Gastrocnemius medialis (tissue), 4 donors: ENCODE results near the gene TRAF2. TPM values are rescaled to one million over a fixed set of nuclear protein-coding genes. Genes with fewer than 3 reads are reported as not detected.

Source experiments
- ATAC-seq, 2 donors: fragments of 150-250 bp; one replicate each; pipeline ENCODE4 v1.9.1; 2016
- DNase-seq, 2 donors: peaks; one replicate each; pipeline ENCODE4 v3.0.0-alpha.2; 2019
- H3K27ac ChIP-seq, 4 donors: fragments of 200-600 bp; sonication (generic); 1 replicate in 1 of 4; 2 replicates in 3 of 4; pipeline ENCODE4 v1.5.1; 2016 to 2018; ENCODE audit warnings: mild to moderate bottlenecking in 2 of 4, moderate library complexity in 1 of 4
- H3K27me3 ChIP-seq, 3 donors: fragments of 200-600 bp; sonication (generic) in 2 of 3; 1 replicate in 1 of 3; 2 replicates in 2 of 3; pipeline versions ENCODE4 v1.5.1 to v1.6.0; 2016 to 2019; ENCODE audit warnings: mild to moderate bottlenecking in 1 of 3, moderate library complexity in 1 of 3
- H3K36me3 ChIP-seq, 2 donors: fragments of 200-600 bp; sonication (generic) in 1 of 2; one replicate each; pipeline ENCODE4 v1.5.1; 2017 to 2018
- H3K4me1 ChIP-seq, 2 donors: fragments of 200-600 bp; sonication (generic) in 1 of 2; one replicate each; pipeline ENCODE4 v1.5.1; 2016 to 2017; ENCODE audit warnings: mild to moderate bottlenecking in 2 of 2
- H3K4me3 ChIP-seq, 4 donors: fragments of 200-600 bp; sonication (generic) in 3 of 4; 1 replicate in 1 of 4; 2 replicates in 3 of 4; pipeline ENCODE4 v1.5.1; 2016 to 2019; ENCODE audit warnings: mild to moderate bottlenecking in 2 of 4
- H3K9me3 ChIP-seq, 3 donors: fragments of 200-600 bp; sonication (generic) in 2 of 3; 1 replicate in 1 of 3; 2 replicates in 2 of 3; pipeline ENCODE4 v1.5.1; 2016 to 2019
- POLR2A ChIP-seq, 2 donors: fragments of 450-650 bp; IDR thresholded peaks; one replicate each; pipeline ENCODE4 v1.6.1; 2017; ENCODE audit warnings: antibody characterized with exemption in 2 of 2, mild to moderate bottlenecking in 2 of 2, moderate library complexity in 2 of 2
- in situ Hi-C, 4 donors: fragments of 200-750 bp; cut with MboI; loops; one replicate each; pipeline versions ENCODE4 v1.15.0 to v1.8.0; 2017; ENCODE audit warnings: low sequenced_read_pairs in 4 of 4
- intact Hi-C: fragments of 100-400 bp; cut with DNase I; formaldehyde crosslinking; loops from one replicate; pipeline ENCODE4 v1.15.1; 2023; ENCODE audit warnings: low total_unique reads
- total RNA-seq, 4 donors: library from RNA; depleted of rRNA; stranded (reverse); fragments of >200 nt; gene quantifications; one replicate each; pipeline versions ENCODE4 v1.1.0 to v1.2.3, GENCODE V29; 2016
- TF ChIP-seq, protein P1 (sequence below), 5 experiments: fragments of 450-650 bp in 3 of 5; fragments of 200-600 bp in 2 of 5; sonication (generic) in 2 of 5; IDR thresholded peaks in 4 of 5; conservative IDR thresholded peaks in 1 of 5; 1 replicate in 4 of 5; 2 replicates in 1 of 5; pipeline ENCODE4 v1.5.1; 2016 to 2019; ENCODE audit warnings: antibody characterized with exemption in 5 of 5, mild to moderate bottlenecking in 3 of 5, moderate library complexity in 3 of 5

Gene TRAF2
- total RNA-seq, 4 donors from 2014 or later: 3.5 to 6.6 (median 4.8) TPM

DNA sequence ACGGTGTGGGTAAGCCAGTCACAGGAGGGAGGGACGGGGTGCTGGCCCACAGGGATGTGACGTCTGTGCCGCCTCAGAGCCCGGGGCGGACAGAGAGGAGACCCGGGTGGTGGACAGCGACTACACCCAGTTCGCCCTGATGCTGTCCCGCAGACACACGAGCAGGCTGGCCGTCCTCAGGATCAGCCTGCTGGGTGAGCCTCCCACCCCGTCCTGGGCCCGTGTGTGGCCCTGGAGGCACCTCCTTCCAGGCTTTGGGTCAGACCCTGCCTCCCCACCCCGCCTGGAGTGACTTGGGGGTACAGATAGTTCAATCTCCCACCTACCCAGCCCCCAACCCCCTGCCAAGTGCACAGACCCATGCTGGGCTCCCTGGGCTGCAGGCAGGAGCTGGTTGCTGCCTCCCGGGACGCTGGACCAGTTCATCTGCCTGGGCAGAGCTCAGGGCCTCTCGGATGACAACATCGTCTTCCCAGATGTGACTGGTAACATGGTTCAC lies 67.5 kb downstream of the TRAF2 start:
- ATAC-seq: no peak
- intact Hi-C loops: no loop called here
- DNase-seq: no peak

DNA sequence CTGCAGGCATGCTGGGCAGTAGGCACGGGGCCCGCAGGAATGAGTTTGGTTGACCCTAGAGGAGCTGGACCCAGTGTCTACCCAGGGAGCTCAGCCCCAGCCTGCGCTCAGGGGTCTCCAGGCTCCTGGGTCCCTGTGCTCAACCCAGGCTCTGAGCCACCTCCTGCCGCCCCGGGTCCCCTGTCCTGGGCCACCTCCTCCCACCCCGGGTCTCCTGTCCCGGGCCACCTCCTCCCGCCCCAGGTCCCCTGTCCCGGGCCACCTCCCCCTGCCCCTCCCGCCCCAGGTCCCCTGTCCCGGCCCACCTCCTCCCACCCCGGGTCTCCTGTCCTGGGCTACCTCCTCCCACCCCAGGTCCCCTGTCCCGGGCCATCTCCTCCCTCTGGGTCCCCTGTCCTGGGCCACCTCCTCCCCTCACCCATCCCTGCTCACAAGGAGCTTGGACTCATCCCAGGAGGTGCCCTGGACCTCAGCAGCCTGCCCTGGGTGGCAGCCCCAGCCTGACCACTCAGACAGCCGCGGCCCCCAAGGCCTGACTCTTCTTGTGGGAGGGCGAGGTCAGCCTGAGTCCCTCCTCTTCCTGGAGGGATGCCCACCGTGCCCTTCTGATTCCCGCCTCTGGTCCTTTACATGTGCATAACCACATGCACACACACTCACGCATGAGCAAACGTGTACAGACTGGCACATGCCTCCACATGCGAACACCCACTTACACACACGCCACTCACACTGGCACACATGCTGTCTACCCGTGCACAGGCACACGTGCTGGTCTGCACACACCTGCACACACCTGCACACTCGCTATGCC lies 68.2 kb downstream of the TRAF2 start:
- H3K4me3 ChIP-seq: no peak overlapping the region
- ATAC-seq: no peak
- no peaks in the 10 kb centered on the region for H3K36me3 ChIP-seq
- peaks cover 0 to 7% of the 10 kb centered on the region in 2 donors for H3K4me1 ChIP-seq
- in situ Hi-C loops: no loop called here
- H3K27ac ChIP-seq: no peak overlapping the region
- H3K9me3 ChIP-seq: no peaks in the 10 kb centered on the region
- H3K27me3 ChIP-seq: no peaks in the 10 kb centered on the region
- intact Hi-C loops: no loop called here
- TF ChIP-seq, protein P1, sequence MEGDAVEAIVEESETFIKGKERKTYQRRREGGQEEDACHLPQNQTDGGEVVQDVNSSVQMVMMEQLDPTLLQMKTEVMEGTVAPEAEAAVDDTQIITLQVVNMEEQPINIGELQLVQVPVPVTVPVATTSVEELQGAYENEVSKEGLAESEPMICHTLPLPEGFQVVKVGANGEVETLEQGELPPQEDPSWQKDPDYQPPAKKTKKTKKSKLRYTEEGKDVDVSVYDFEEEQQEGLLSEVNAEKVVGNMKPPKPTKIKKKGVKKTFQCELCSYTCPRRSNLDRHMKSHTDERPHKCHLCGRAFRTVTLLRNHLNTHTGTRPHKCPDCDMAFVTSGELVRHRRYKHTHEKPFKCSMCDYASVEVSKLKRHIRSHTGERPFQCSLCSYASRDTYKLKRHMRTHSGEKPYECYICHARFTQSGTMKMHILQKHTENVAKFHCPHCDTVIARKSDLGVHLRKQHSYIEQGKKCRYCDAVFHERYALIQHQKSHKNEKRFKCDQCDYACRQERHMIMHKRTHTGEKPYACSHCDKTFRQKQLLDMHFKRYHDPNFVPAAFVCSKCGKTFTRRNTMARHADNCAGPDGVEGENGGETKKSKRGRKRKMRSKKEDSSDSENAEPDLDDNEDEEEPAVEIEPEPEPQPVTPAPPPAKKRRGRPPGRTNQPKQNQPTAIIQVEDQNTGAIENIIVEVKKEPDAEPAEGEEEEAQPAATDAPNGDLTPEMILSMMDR (IDR thresholded peaks at IDR 0.05 in 4 of 5, conservative IDR thresholded peaks at IDR 0.05 in 1 of 5): no peak
- TF ChIP-seq POLR2A (IDR thresholded peaks at IDR 0.05): no peak
- DNase-seq: no peak

More for the DNA sequence above, 67.5 kb downstream of the TRAF2 start:
- H3K4me3 ChIP-seq: no peak overlapping the region
- peaks cover 0 to 14% of the 10 kb centered on the region in 2 donors for H3K4me1 ChIP-seq
- H3K36me3 ChIP-seq: no peaks in the 10 kb centered on the region
- TF ChIP-seq, protein P1 (IDR thresholded peaks at IDR 0.05 in 4 of 5, conservative IDR thresholded peaks at IDR 0.05 in 1 of 5): no peak
- no peak for TF ChIP-seq POLR2A (IDR thresholded peaks at IDR 0.05)
- no peak overlapping the region for H3K27ac ChIP-seq
- in situ Hi-C loops: no loop called here
- H3K27me3 ChIP-seq: no peaks in the 10 kb centered on the region
- H3K9me3 ChIP-seq: no peaks in the 10 kb centered on the region

DNA sequence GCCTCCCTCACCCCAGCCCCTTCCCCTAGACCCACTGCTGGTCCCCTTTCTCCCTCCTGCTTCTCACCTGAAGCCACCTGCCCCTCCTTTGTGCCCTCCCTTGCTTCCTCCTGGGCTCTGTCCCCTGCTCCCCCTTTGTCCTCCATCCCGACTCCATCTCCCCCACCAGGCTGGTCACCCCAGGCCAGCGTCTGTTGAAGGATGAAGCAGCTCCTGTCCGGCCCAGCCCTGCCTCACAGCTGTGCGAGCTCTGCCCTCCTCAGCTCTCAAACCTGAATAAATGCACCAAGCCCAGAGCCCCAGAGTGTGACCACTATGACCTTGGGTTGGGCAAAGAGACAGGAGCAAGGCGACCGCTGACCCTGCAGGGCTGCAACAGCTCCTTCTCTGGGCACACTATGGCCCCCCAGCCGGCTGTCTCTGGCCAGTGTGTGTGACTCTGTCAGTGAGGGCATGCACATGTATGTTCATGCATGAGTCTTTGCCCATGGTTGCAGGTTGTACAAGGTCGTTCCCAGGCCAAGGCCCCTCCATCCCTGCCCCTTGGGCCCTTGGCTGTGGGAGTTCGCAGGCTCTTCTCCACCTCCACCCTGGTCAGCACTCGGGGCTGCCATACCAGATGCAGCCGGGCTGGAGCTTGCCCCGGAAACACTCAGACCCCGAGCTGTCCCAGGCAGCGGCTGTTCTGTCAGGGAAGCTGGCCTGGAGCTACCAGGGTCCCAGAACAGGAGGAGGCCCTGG lies 69.1 kb downstream of the TRAF2 start:
- H3K9me3 ChIP-seq: no peaks in the 10 kb centered on the region
- peaks cover 0 to 4% of the 10 kb centered on the region in 2 donors for H3K4me1 ChIP-seq
- intact Hi-C loops (no loop called here), in situ Hi-C loops (no loop called here)
- no peak overlapping the region for H3K4me3 ChIP-seq
- H3K36me3 ChIP-seq: no peaks in the 10 kb centered on the region
- no peak overlapping the region for H3K27ac ChIP-seq
- DNase-seq: no peak
- H3K27me3 ChIP-seq: no peaks in the 10 kb centered on the region
- ATAC-seq: no peak
- TF ChIP-seq, protein P1 (IDR thresholded peaks at IDR 0.05 in 4 of 5, conservative IDR thresholded peaks at IDR 0.05 in 1 of 5): no peak
- no peak for TF ChIP-seq POLR2A (IDR thresholded peaks at IDR 0.05)

DNA sequence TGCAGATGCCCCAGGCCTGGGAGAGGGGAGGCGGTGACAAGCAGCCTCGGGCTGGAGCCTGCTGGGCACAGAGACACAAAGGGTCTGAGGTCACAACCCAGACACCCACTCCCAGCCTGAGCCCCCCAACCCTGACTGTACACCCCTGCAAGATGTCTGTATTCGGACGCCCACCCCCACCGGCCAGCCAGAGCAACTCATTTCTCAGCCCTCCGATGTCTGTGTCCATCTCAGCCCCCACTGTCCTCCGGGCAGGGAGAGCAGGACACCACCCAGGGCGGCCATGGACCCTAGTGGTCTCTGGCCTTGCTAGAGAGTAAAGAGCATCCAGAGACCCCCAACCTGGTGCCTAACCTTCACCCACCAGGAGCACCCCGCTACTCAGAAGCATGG lies 69.6 kb downstream of the TRAF2 start:
- no peaks in the 10 kb centered on the region for H3K27me3 ChIP-seq
- intact Hi-C loops: no loop called here
- ATAC-seq: no peak
- in situ Hi-C loops: no loop called here
- no peaks in the 10 kb centered on the region for H3K4me1 ChIP-seq
- no peaks in the 10 kb centered on the region for H3K9me3 ChIP-seq
- no peak for DNase-seq
- H3K36me3 ChIP-seq: no peaks in the 10 kb centered on the region
- no peak overlapping the region for H3K27ac ChIP-seq
- TF ChIP-seq POLR2A (IDR thresholded peaks at IDR 0.05): no peak
- TF ChIP-seq, protein P1 (IDR thresholded peaks at IDR 0.05 in 4 of 5, conservative IDR thresholded peaks at IDR 0.05 in 1 of 5): no peak
- no peak overlapping the region for H3K4me3 ChIP-seq
